RWPE2 (cell line): Measurements from ENCODE around the gene NOL4L.

ENCODE experiments used
- ATAC-seq: fragments of 200-7000 bp; cut with Tn5 transposase; 3 replicates; pipeline ENCODE4 v1.9.1; 2021; ENCODE audit warnings: low read depth
- DNase-seq: peaks from one replicate; pipeline ENCODE4 v3.0.0-alpha.2; 2020; ENCODE audit warnings: low spot score
- H3K27ac ChIP-seq: fragments of 450-650 bp; 2 replicates; pipeline ENCODE4 v1.5.1; 2017; ENCODE audit warnings: mild to moderate bottlenecking; ENCODE audit not compliant: poor library complexity, severe bottlenecking
- H3K27me3 ChIP-seq: fragments of 250-450 bp; sonication (Bioruptor Pico); 2 replicates; pipeline ENCODE4 v1.5.1; 2021; ENCODE audit warnings: mild to moderate bottlenecking, moderate library complexity; ENCODE audit not compliant: insufficient read depth, poor library complexity, severe bottlenecking
- H3K36me3 ChIP-seq: fragments of 250-450 bp; sonication (Bioruptor Pico); 2 replicates; pipeline ENCODE4 v1.5.1; 2020; ENCODE audit warnings: low read depth, mild to moderate bottlenecking, moderate library complexity
- H3K4me1 ChIP-seq: fragments of 250-450 bp; sonication (Bioruptor Pico); 2 replicates; pipeline ENCODE4 v1.5.1; 2021; ENCODE audit warnings: mild to moderate bottlenecking, moderate library complexity; ENCODE audit not compliant: insufficient read depth, poor library complexity, severe bottlenecking
- H3K4me3 ChIP-seq: fragments of 250-450 bp; sonication (Bioruptor Pico); 2 replicates; pipeline ENCODE4 v1.5.1; 2021; ENCODE audit warnings: mild to moderate bottlenecking, moderate library complexity; ENCODE audit not compliant: severe bottlenecking
- H3K9me3 ChIP-seq: fragments of 250-450 bp; sonication (Bioruptor Pico); 2 replicates; pipeline ENCODE4 v1.5.1; 2021; ENCODE audit warnings: mild to moderate bottlenecking, moderate library complexity; ENCODE audit not compliant: severe bottlenecking
- CTCF ChIP-seq: fragments of 450-650 bp; IDR thresholded peaks from one replicate; pipeline ENCODE4 v1.5.1; 2017; ENCODE audit warnings: mild to moderate bottlenecking, moderate library complexity; ENCODE audit not compliant: poor library complexity, severe bottlenecking

Gene NOL4L

GRCh38 chr20:32440758-32441078, 144.4 kb downstream of the NOL4L start:
- no peak overlapping the region for H3K4me3 ChIP-seq
- peaks cover 77% of the 10 kb centered on the region for H3K36me3 ChIP-seq
- H3K27ac ChIP-seq: no peak overlapping the region
- H3K9me3 ChIP-seq: no peaks in the 10 kb centered on the region
- peak; percentile 62 for DNase-seq
- ATAC-seq: no peak
- no peaks in the 10 kb centered on the region for H3K4me1 ChIP-seq
- H3K27me3 ChIP-seq: no peaks in the 10 kb centered on the region
- TF ChIP-seq CTCF: no peak

- Histone ChIP-seq H3K9me3 (no peaks in the 10 kb centered on the region), H3K4me3 (no peak overlapping the region), H3K27ac (no peak overlapping the region), H3K27me3 (no peaks in the 10 kb centered on the region), H3K4me1 (no peaks in the 10 kb centered on the region), H3K36me3 (peaks cover 78% of the 10 kb centered on the region)
- DNase-seq (peak; percentile 67), ATAC-seq (no peak)
- no peak for TF ChIP-seq CTCF
Observed at GRCh38 chr20:32440069-32440757, 144.9 kb downstream of the NOL4L start.

- H3K4me3 ChIP-seq: no peak overlapping the region
- ATAC-seq: no peak
- peak; percentile 6 for TF ChIP-seq CTCF
- DNase-seq: peak; percentile 60
- H3K36me3 ChIP-seq: peaks cover 83% of the 10 kb centered on the region
- no peak overlapping the region for H3K27ac ChIP-seq
- H3K4me1 ChIP-seq: no peaks in the 10 kb centered on the region
- no peaks in the 10 kb centered on the region for H3K9me3 ChIP-seq
- H3K27me3 ChIP-seq: no peaks in the 10 kb centered on the region
Observed at GRCh38 chr20:32439132-32439829, 145.9 kb downstream of the NOL4L start.

- no peak for ATAC-seq
- no peaks in the 10 kb centered on the region for H3K4me1 ChIP-seq
- H3K27me3 ChIP-seq: no peaks in the 10 kb centered on the region
- H3K36me3 ChIP-seq: peaks cover 84% of the 10 kb centered on the region
- no peaks in the 10 kb centered on the region for H3K9me3 ChIP-seq
- H3K4me3 ChIP-seq: no peak overlapping the region
- DNase-seq: peak; percentile 71
- no peak for TF ChIP-seq CTCF
- H3K27ac ChIP-seq: no peak overlapping the region
Observed at GRCh38 chr20:32438331-32438858, 146.7 kb downstream of the NOL4L start.
